GM18951 (cell line): ENCODE data around the gene ACAP2.
"Not testable (repeated sequence)": the region's sequence is repeated elsewhere in the genome, so short reads cannot be mapped to it uniquely, and the experiment has no call there.

ENCODE experiments used
- POLR2A ChIP-seq: IDR thresholded peaks from 4 replicates; pipeline ENCODE4 v1.6.1; 2011; ENCODE audit warnings: mild to moderate bottlenecking; ENCODE audit not compliant: insufficient read length, insufficient read depth; ENCODE audit errors: extremely low read depth
- in situ Hi-C: fragments of 300-500 bp; cut with MboI; formaldehyde crosslinking; loops from one replicate; pipeline ENCODE4 v1.12.0; 2022; ENCODE audit warnings: low sequenced_read_pairs, mixed read lengths, inconsistent platforms; ENCODE audit not compliant: unreplicated experiment

The ACAP2 gene

DNA sequence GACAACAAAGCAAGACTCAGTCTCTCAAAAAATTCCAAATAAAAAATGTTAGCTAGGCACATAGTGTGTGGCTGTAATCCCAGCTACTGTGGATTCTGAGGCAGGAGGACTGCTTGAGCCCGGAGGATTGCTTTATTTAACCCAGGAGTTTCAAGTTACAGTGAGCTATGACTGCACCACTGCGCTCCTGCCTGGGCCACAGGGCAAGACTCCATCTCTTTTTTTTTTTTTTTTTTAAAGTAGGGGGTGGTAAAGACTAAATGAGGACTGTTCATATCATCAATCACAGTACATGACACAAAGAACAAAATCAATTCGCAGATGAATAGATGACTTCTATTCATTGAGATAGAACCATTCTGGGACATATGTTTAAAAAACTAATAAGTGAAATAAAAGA, 48.1 kb downstream of the ACAP2 start:
- no peak for TF ChIP-seq POLR2A
- in situ Hi-C loops = no loop called here

DNA sequence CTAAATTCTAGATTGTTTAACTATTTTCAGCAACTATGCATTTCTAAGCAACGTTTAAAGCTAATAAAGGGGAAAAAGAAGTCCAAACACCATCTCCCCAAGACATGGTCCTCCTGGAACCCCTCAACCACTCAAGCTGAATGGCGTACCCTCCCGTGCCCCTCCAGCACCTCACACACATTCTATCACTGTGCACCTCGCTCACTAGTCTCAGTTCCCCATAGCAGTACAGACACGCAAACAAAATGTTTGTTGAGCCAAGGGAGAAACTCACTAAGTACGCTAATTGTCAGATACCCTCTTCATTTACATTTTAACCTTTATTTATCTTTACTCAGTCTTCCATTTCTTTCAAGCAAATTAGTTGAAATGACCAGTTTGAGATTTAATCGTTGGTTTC, 48.8 kb downstream of the ACAP2 start:
- no peak for TF ChIP-seq POLR2A

DNA sequence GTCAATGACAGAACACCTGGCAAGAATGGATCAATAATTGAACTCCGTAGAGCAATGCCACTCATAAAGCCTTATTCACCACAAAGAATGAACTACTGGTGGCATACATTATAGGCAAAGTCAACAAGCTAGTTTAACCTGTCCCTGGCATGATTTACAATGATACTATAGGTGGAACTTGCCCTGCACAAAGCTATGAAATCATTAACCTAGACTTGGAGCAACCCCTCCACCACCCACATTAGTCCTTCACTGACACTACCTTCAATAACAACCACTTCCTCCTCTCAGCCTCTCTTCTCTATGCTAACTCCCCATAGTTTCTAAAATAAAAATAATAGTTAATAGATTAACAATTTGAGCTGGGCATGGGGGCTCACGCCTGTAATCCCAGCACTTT, 54.4 kb downstream of the ACAP2 start:
- TF ChIP-seq POLR2A = no peak
- in situ Hi-C loops = no loop called here

More for the DNA sequence above, 48.8 kb downstream of the ACAP2 start:
- in situ Hi-C loops = no loop called here

DNA sequence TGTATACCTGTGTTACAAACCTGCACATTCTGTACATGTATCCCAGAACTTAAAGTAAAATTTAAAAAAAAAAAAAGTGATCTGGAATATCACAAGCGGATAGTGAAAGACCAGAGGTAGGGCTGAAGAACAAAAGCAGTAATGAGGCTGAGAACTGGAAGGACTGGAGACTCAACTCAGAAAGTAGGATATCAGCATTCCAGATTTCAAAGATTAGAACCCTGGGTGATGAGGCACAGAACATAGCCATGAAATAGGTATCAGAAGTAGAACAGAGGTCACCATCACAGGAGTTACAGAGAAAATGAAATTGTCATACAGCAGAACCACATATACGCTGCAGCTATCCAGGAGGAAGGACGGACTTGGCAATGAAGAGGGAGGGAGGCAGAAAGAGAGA, 56.1 kb downstream of the ACAP2 start:
- no peak for TF ChIP-seq POLR2A
- in situ Hi-C loops = no loop called here

DNA sequence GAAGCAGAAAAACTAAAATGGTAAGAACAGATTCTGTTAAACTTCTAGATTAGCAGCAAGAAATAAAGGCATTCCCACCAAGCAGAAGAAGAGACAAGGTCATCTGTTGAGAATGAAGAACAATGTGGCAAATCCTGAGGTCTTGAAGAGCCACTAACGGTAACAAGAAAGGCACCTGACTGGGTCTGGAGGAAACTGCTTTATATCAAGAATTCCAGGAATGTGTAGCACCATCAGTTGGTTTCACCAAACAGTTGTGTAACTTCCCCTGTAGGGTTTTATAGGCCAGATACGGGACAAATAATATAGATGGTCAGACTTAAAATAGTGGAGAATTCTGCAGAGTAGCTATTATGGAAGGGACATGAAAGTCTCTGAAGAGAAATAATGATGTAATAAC, 57.3 kb downstream of the ACAP2 start:
- no peak for TF ChIP-seq POLR2A
- in situ Hi-C loops = no loop called here

DNA sequence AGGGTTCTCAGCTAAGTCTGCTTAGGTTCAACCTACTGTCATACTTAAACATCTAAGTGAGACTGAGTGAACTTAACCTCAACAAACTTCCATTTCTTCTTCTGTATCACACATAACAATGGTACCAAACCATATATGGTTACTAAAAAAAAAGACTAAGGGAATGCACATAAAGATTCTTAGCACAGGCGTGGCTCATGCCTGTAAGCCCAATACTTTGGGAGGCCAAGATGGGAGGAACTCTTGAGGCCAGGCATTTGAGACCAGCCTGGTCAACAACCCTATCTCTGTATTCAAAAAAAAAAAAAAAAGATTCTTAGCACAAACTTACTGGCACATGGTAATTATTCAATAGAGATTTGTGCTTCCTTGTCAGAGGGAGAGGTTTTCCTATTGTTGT, 57.9 kb downstream of the ACAP2 start:
- in situ Hi-C loops = no loop called here
- TF ChIP-seq POLR2A = no peak

DNA sequence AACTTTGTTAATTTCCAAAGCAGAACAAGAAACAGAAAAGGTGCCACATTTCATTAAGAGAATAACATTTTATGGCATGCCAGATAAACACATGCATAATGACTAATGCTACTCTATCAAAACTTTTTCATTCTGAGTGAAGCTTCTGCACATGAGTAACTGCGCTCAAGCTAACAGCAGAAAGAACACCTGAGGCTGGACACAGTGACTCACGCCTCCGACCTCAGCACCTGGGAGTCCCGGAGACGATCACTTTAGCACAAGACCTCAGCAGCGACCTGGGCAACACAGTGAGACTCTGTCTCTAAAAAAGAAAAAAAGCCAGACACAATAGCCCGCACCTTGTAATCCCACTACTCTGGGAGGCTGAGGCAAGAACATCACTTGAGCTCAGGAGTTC, 70.6 kb downstream of the ACAP2 start:
- TF ChIP-seq POLR2A = no peak
- in situ Hi-C loops = no loop called here

DNA sequence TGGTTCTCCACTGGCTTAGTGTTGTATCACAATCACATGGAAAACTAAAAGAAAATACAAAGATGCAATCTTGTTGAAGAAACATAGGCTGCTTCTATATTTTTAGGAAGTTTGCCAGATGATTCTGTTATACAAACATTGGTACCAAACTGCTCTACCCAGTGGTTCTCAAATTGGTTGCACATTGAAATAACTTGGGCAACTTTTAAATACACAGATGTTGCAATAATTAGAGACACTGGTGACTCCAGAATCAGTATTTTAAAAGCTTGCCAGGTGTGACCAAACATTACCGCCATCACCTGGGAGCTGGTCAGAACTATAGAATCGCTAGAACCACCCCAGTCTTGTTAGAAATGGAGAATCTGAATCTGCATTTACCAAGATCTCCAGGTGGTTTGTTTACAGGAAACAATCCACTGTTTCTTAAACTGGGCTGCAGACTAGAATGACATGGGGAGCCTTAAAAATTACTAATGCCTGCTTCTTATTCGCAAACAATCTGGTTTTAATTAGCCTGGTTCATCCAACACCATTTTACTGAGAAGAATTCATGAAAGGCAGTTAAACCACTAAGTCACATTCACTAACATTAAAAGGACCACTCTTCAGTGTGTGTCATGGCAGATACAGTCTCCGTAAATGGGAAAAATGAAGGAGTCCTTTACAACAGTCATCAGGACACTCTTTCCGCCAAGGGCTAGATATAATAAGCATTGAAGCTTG, 76.5 kb downstream of the ACAP2 start:
- TF ChIP-seq POLR2A = no peak
- in situ Hi-C loops = no loop called here

DNA sequence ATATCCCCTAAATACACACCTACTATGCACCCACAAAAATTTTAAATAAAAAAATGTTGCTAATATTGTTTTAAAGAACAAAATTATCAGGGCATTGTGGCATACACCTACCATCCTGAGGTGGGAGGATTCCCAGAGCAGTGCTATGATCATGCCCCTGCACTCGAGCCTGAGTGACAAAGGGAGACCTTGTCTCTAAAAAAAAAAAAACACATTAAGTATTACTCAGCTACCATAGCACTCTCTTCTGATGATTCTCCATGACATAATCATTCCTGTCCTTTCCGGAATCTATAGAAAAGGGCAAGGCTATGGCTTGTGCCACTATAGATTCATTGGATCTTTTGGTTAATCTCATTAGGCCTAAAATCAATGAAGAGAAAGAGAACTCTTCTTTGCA, 77.4 kb downstream of the ACAP2 start:
- in situ Hi-C loops = no loop called here
- no peak for TF ChIP-seq POLR2A

DNA sequence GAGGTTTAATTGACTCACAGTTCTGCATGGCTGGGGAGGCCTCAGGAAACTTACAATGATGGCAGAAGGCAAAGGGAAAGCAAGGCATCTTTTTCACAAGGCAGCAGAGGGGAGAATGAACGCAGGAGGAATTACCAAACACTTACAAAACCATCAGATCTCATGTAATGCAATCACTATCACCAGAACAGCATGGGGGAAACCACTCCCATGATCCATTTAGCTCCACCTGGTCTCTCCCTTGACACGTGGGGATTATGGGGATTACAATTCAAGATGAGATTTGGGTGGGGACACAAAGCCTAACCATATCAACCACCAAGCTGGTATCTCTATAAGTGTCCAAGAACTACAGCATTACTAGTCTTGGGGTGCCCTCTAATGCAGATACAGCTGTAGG, 85.0 kb downstream of the ACAP2 start:
- in situ Hi-C loops = not testable (repeated sequence)

DNA sequence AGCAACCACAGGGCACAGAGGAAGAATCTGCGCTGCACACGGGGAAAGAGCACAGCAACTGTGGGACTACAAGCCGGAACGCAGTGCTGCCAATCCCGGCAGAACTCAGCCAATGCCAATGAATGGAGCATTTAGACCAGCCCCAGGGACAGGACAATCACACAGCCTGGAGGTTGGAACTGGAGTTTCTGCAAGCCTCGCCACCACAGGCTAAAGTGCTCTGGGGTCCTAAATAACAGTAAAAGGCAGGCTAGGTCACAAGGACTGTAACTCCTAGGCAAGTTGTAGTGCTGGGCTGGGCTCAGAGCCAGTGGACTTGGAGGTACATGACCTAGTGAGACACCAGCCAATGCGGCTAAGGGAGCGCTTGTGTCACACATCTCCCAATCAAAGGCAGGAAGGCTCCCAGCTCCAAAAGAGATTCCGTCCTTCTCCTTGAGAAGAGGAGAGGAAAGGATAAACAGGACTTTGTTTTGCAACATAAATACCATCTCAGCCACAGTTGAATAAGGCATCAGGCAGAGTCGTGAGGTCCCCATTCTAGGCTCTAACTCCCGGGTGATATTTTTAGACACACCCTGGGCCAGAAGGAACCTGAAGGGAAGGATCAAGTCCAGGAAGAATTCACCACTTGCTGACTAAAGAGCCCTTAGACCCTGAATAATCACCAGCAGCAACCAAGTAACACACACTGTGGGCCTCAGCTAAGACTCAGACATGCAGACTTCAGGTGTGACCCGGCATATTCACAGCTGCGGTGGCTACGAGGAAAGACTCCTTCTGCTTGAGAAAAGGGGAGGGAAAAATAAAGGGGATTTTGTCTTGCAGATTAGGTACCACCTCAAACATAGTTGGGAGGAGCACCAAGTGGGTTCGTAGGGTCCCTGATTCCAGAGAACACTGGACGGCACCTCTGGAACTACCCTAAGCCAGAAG, 86.4 kb downstream of the ACAP2 start:
- in situ Hi-C loops = no loop called here

DNA sequence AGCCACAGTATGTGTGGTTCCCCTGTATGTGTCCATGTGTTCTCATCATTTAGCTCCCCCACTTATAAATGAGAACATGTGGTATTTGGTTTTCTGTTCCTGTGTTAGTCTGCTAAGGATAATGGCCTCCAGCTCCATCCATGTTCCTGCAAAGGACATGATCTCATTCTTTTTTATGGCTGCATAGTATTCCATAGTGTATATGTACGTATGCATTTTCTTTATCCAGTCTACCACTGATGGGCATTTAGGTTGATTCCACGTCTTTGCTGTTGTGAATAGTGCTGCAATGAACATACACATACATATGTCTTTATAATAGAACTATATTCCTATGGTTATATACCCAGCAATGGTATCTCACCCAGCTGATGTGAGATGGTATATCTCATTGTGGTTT, 88.8 kb downstream of the ACAP2 start:
- in situ Hi-C loops = not testable (repeated sequence)

More for the DNA sequence above, 86.4 kb downstream of the ACAP2 start:
- TF ChIP-seq POLR2A = no peak

DNA sequence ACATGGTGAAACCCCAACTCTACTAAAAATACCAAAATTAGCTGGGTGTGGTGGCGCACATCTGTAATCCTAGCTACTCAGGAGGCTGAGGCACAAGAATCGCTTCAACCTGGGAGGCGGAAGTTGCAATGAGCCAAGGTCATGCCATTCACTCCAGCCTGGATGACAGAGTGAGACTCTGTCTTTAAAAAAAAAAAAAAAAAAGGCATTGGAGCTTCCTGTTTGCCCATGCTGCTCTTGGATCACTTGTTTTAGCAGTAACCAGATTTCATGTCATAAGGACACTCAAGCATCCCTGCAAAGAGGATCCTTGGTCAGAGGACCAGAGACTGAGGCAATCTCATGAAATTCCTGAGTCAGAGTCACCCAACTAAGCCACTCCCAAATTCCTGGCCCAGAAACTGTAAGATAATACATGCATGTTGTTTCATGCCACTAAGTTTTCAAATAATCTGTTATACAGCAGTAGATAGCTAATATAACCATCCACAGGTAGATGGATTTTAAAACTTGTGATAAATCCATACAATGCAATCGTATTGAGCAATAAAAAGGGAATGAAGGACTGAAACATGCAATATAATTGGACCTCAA, 89.8 kb downstream of the ACAP2 start:
- TF ChIP-seq POLR2A = no peak
- in situ Hi-C loops = no loop called here
